Left ventricle myocardium inferior (tissue), 1 donor: ENCODE data around the gene TAF11L9. TPM values are rescaled to one million over a fixed set of nuclear protein-coding genes. Genes with fewer than 3 reads are reported as not detected.
"Not testable (repeated sequence)": the region's sequence is repeated elsewhere in the genome, so short reads cannot be mapped to it uniquely, and the experiment has no call there.

Experiments used
- DNase-seq: peaks from one replicate; pipeline ENCODE4 v3.0.0-alpha.2; 2020
- H3K27ac ChIP-seq: fragments of 200-600 bp; replicated peaks from 2 replicates; pipeline ENCODE4 v1.8.0; 2021
- H3K27me3 ChIP-seq: fragments of 200-600 bp; 2 replicates; pipeline ENCODE4 v1.8.0; 2021; ENCODE audit warnings: low read depth
- H3K36me3 ChIP-seq: fragments of 200-600 bp; 2 replicates; pipeline ENCODE4 v1.8.0; 2021
- H3K4me1 ChIP-seq: fragments of 200-600 bp; 2 replicates; pipeline ENCODE4 v1.8.0; 2021
- H3K4me3 ChIP-seq: fragments of 200-600 bp; 2 replicates; pipeline ENCODE4 v1.8.0; 2021; ENCODE audit warnings: mild to moderate bottlenecking, moderate library complexity
- H3K9me3 ChIP-seq: fragments of 200-600 bp; replicated peaks from 2 replicates; pipeline ENCODE4 v1.8.0; 2021
- intact Hi-C: fragments of 100-400 bp; cut with micrococcal nuclease; formaldehyde crosslinking; loops from one replicate; pipeline ENCODE4 v1.11.0; 2022
- long read RNA-seq: library from polyadenylated mRNA; unstranded; transcript quantifications from one replicate; pipeline ENCODE4 v2.0.0, GENCODE V29; 2021
- total RNA-seq: library from RNA; stranded (reverse); fragmentation: NEBNext Ultra II Directional; extraction: Animal tissue kit (Norgen Biotek cat#: 25700); gene quantifications from one replicate; pipeline ENCODE4 v1.2.1, GENCODE V29; 2021
- TF ChIP-seq, protein P1 (sequence below): fragments of 200-600 bp; IDR thresholded peaks from 2 replicates; pipeline ENCODE4 v1.8.0; 2021; ENCODE audit warnings: antibody characterized with exemption, mild to moderate bottlenecking, borderline replicate concordance
- donor health status: DM: no; HTN: yes; CAD: no; lungs with severe emphysema.

Gene TAF11L9
- total RNA-seq = not detected
- long read RNA-seq = 0 reads

DNA sequence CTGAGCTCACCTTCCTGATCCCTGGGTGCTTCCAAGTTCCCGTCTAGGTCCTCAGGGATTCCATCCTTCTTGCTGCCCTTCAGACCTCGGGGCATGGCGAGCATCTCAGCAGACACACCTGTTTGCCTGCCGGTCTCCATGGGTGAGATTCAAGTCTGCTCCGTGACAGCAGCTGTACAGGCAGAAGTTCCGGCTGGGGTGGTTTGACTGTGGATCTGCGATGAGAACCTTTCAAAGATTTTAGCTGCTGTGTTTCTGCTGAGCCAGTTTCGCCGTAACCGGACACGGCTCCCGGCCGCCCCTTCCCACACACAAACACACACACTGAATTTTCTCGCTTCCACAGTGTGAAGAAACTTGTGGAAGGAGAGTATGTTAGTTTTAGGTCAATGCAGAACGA, at the start of gene TAF11L9:
Gene TAF11L9 (minus strand): TSS at position 140 of the 400 bp plus-strand sequence.
- DNase-seq, intact Hi-C loops, H3K4me3 ChIP-seq: not testable (repeated sequence)

DNA sequence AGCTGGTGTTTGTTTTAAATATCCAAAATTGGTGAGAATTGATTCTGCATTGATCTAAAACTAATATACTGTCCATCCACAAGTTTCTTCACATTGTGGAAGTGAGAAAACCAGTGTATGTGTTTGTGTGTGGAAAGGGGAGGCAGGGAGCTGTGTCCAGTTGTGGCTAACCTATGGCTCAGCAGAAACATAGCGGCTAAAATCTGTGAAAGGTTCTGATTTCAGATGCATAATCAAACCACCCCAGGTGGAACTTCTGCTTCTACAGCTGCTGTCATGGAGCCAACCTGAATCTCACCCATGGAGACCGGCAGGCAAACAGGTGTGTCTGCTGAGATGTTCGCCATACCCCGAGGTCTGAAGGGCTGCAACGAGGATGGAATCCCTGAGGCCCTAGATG, 40.0 kb upstream of the TAF11L9 start, which contains the start of gene TAF11L14:
Gene TAF11L14 (plus strand): TSS at position 301 of the 400 bp plus-strand sequence.
- no peak within 1 kb of the TSS for H3K27ac ChIP-seq
- no peaks in the 10 kb centered on the region for H3K27me3 ChIP-seq
- TF ChIP-seq, protein P1, sequence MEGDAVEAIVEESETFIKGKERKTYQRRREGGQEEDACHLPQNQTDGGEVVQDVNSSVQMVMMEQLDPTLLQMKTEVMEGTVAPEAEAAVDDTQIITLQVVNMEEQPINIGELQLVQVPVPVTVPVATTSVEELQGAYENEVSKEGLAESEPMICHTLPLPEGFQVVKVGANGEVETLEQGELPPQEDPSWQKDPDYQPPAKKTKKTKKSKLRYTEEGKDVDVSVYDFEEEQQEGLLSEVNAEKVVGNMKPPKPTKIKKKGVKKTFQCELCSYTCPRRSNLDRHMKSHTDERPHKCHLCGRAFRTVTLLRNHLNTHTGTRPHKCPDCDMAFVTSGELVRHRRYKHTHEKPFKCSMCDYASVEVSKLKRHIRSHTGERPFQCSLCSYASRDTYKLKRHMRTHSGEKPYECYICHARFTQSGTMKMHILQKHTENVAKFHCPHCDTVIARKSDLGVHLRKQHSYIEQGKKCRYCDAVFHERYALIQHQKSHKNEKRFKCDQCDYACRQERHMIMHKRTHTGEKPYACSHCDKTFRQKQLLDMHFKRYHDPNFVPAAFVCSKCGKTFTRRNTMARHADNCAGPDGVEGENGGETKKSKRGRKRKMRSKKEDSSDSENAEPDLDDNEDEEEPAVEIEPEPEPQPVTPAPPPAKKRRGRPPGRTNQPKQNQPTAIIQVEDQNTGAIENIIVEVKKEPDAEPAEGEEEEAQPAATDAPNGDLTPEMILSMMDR = no peak
- no peak for DNase-seq
- H3K4me1 ChIP-seq = no peaks in the 10 kb centered on the region
- no peaks in the 10 kb centered on the region for H3K36me3 ChIP-seq
- intact Hi-C loops = no loop called here
- H3K9me3 ChIP-seq = no peaks in the 10 kb centered on the region
- H3K4me3 ChIP-seq = no peak within 1 kb of the TSS

More for the DNA sequence above, at the start of gene TAF11L9:
- H3K4me1 ChIP-seq, H3K27me3 ChIP-seq, H3K9me3 ChIP-seq, H3K36me3 ChIP-seq, H3K27ac ChIP-seq: not testable (repeated sequence)

DNA sequence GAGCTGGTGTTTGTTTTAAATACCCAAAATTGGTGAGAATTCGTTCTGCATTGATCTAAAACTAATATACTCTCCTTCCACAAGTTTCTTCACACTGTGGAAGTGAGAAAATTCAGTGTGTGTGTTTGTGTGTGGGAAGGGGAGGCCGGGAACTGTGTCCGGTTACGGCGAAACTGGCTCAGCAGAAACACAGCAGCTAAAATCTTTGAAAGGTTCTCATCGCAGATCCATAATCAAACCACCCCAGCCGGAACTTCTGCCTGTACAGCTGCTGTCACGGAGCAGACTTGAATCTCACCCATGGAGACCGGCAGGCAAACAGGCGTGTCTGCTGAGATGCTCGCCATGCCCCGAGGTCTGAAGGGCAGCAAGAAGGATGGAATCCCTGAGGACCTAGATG, 37.6 kb upstream of the TAF11L9 start, which contains the start of gene TAF11L13:
Gene TAF11L13 (plus strand): TSS at position 301 of the 400 bp plus-strand sequence.
- intact Hi-C loops, DNase-seq, H3K9me3 ChIP-seq, H3K4me3 ChIP-seq, H3K27me3 ChIP-seq, H3K4me1 ChIP-seq, H3K36me3 ChIP-seq, H3K27ac ChIP-seq: not testable (repeated sequence)

DNA sequence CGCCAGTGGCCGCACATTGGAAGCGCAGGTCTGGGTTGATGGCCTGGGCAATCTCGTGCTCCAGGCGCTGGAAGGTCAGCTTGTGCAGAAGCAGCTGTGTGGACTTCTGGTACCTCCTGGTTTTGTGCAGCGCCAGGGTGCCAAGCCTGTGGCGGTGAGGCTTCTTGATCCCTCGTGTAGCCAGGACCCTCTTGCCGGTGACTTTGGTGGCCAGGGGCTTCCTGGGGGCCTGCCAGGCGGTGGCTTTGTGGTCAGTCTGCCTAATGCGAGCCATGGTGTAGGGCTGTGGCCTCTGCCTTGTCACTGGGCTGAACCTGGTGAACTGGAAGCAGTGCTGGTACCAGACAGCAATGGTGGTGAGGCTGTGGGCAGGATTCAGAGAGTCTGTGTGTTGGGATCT, 31.5 kb upstream of the TAF11L9 start:
- Histone ChIP-seq H3K4me3 (no peak overlapping the region), H3K4me1 (no peaks in the 10 kb centered on the region), H3K27ac (no peak overlapping the region), H3K27me3 (no peaks in the 10 kb centered on the region), H3K9me3 (no peaks in the 10 kb centered on the region), H3K36me3 (no peaks in the 10 kb centered on the region)
- no peak for DNase-seq
- TF ChIP-seq, protein P1 = no peak
- intact Hi-C loops = no loop called here

DNA sequence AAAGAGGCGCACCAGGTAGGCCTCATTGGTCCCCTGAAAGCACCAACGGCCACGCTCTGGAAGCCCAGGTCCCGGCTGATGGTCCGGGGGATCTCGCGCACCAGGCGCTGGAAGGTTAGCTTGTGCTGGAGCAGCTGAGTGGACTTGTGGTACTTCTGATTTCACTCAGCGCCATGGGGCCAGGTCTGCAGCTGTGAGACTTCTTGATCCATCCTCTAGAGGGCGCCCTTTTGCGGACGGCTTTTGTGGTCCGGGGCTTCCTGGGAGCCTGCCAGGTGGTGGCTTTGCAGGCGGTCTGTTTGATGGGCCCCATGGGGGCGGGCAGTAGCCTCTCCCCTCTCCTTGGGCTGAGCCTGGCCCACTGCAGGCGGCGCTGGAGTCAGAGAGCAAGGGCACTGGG, 26.4 kb upstream of the TAF11L9 start:
- TF ChIP-seq, protein P1 = no peak
- H3K9me3 ChIP-seq = no peaks in the 10 kb centered on the region
- H3K27ac ChIP-seq = no peak overlapping the region
- intact Hi-C loops = no loop called here
- no peaks in the 10 kb centered on the region for H3K36me3 ChIP-seq
- no peaks in the 10 kb centered on the region for H3K27me3 ChIP-seq
- DNase-seq = no peak
- no peaks in the 10 kb centered on the region for H3K4me1 ChIP-seq
- H3K4me3 ChIP-seq = no peak overlapping the region

DNA sequence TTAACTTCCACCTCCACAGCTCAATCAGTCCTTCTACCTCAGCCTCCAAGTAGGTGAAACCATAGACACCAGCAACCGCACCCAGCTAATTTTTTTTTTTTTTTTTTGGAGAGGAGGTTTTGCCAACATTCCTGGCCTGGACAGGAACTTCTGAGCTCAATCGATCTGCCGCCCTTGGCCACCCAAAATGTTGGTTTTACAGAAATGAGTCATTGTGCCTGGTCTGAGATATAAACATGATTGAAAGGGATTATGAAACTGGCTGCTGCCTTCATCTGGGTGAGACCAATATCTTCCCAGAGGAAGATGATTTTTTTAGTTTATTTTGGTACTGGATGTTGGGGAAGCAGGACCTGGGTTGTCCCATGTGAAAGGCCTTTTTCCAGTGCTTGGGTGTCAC, 25.2 kb upstream of the TAF11L9 start:
- no peaks in the 10 kb centered on the region for H3K9me3 ChIP-seq
- H3K27ac ChIP-seq = no peak overlapping the region
- TF ChIP-seq, protein P1 = no peak
- H3K27me3 ChIP-seq = no peaks in the 10 kb centered on the region
- intact Hi-C loops = no loop called here
- no peak overlapping the region for H3K4me3 ChIP-seq
- no peak for DNase-seq
- H3K36me3 ChIP-seq = no peaks in the 10 kb centered on the region
- H3K4me1 ChIP-seq = no peaks in the 10 kb centered on the region
